ENCODE data around the gene SPINK1. TPM values are rescaled to one million over a fixed set of nuclear protein-coding genes. Genes with fewer than 3 reads are reported as not detected.

The SPINK1 gene
- polyA plus RNA-seq, 1 experiment, result not detected

- CTCF ChIA-PET, result interaction anchor here (1.9 to 3.5 kb wide), 4 partner anchors 8 to 518 kb away, joined by 5 to 27 read pairs (median 14); no protein-coding TSS in a partner anchor
Observed at GRCh38 chr5:147856801-147857200, 25.3 kb upstream of the SPINK1 start.

DNA sequence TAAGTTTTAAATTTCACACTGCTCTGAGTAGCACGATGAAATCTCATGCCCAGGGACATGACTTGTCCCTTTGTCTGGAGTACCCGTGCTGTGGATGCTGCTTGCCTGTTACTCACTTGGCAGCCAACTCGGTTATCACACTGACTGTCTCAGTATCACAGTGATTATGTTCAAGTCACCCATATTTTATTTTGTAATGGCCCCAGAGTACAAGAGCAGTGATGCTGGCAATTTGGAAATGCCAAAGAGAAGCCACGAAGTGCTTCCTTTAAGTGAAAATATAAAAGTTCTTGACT, 24.3 kb upstream of the SPINK1 start:
- CTCF ChIA-PET, result interaction anchor here (3.0 to 3.5 kb wide), 2 partner anchors 7 to 11 kb away, joined by 22 to 27 read pairs; no protein-coding TSS in a partner anchor
- no peak overlapping the region for H3K4me3 ChIP-seq (ENCODE audit: low read depth, low read length)
- H3K27me3 ChIP-seq (ENCODE audit: control insufficient read depth, insufficient read depth, low read length), result no peaks in the 10 kb centered on the region
- DNase-seq (ENCODE audit: low read depth), result no peak
- POLR2A ChIA-PET, result no interaction called here
- TF ChIP-seq CTCF (IDR thresholded peaks at IDR 0.05; ENCODE audit: insufficient read depth, low read depth, low read length), result no peak
- no peaks in the 10 kb centered on the region for H3K36me3 ChIP-seq (ENCODE audit: control insufficient read depth, insufficient read depth, low read length)

More at GRCh38 chr5:147856801-147857200, 25.3 kb upstream of the SPINK1 start:
- DNase-seq (ENCODE audit: low read depth), result no peak
- Histone ChIP-seq H3K27me3 (ENCODE audit: control insufficient read depth, insufficient read depth, low read length) (no peaks in the 10 kb centered on the region), H3K36me3 (ENCODE audit: control insufficient read depth, insufficient read depth, low read length) (no peaks in the 10 kb centered on the region), H3K4me3 (ENCODE audit: low read depth, low read length) (no peak overlapping the region)
- TF ChIP-seq CTCF (IDR thresholded peaks at IDR 0.05; ENCODE audit: insufficient read depth, low read depth, low read length), result no peak
- POLR2A ChIA-PET, result no interaction called here

DNA sequence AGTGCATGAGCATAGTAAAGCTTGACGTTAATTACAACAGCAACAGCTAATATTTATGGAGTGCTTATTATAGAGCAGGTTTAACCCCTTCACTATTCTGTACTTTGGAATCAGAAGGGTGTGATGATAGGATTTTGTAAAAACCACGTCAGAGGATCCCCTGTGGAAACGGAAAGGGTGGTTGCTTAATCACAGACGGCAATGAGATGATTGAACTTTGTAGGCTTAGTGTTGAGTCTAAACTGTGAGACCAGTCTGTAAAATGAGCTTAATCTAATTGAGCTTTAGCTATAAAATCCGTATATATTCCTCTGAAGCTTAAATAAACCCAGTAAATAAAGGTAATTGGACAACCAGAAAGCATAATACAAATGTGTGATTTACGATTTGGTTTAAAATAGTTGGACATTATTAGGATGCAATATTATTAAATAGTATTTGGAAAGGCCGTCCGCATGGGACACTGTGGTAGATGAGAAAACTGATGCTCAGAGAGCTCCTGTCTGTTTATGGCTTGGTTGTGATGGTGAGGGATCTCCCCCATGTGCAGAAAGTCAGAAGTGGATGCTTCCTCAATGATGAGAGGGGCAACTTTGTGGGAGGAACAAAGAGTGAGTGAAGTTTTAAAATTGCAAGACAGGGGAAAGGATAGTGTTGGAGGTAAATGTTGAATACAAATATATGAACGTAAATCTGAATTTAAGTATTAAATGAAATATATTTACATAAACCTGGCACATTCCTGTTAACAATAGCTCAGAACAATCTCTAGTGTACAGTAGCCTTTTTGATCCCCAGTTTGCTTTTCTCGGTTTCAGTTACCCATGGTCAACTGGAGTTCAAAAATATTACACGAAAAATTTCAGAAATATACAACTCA, 23.7 kb upstream of the SPINK1 start:
- no peak for DNase-seq (ENCODE audit: low read depth)
- no peaks in the 10 kb centered on the region for H3K27me3 ChIP-seq (ENCODE audit: control insufficient read depth, insufficient read depth, low read length)
- H3K36me3 ChIP-seq (ENCODE audit: control insufficient read depth, insufficient read depth, low read length), result no peaks in the 10 kb centered on the region
- no peak overlapping the region for H3K4me3 ChIP-seq (ENCODE audit: low read depth, low read length)
- TF ChIP-seq CTCF (IDR thresholded peaks at IDR 0.05; ENCODE audit: insufficient read depth, low read depth, low read length), result no peak
- POLR2A ChIA-PET, result no interaction called here
- CTCF ChIA-PET, result interaction anchor here (1.2 kb wide), 2 partner anchors 32 to 80 kb away, joined by 3 to 4 read pairs; no protein-coding TSS in a partner anchor

GRCh38 chr5:147854331-147854730, 22.9 kb upstream of the SPINK1 start:
- CTCF ChIA-PET, result interaction anchor here (1.2 kb wide), 2 partner anchors 32 to 81 kb away, joined by 3 to 4 read pairs; no protein-coding TSS in a partner anchor
- no peaks in the 10 kb centered on the region for H3K27me3 ChIP-seq (ENCODE audit: control insufficient read depth, insufficient read depth, low read length)

More at GRCh38 chr5:147854331-147854730, 22.9 kb upstream of the SPINK1 start:
- DNase-seq (ENCODE audit: low read depth), result no peak
- no peaks in the 10 kb centered on the region for H3K36me3 ChIP-seq (ENCODE audit: control insufficient read depth, insufficient read depth, low read length)
- POLR2A ChIA-PET, result no interaction called here
- TF ChIP-seq CTCF (IDR thresholded peaks at IDR 0.05; ENCODE audit: insufficient read depth, low read depth, low read length), result no peak
- no peak overlapping the region for H3K4me3 ChIP-seq (ENCODE audit: low read depth, low read length)
